Stomach (tissue), 4 donors: Measurements from ENCODE around the gene MS4A4E.

ENCODE experiments used
- EP300 ChIP-seq: sonication (generic); formaldehyde crosslinking; IDR thresholded peaks from one replicate; pipeline ENCODE4 v1.6.1; 2017; ENCODE audit warnings: antibody characterized with exemption
- POLR2A ChIP-seq, 4 donors: fragments of 450-650 bp; IDR thresholded peaks; one replicate each; pipeline ENCODE4 v1.6.1; 2016; ENCODE audit warnings: antibody characterized with exemption in 4 of 4, control low read depth in 2 of 4, mild to moderate bottlenecking in 1 of 4, moderate library complexity in 1 of 4
- POLR2AphosphoS5 ChIP-seq, 3 donors: sonication (generic); formaldehyde crosslinking; IDR thresholded peaks; one replicate each; pipeline ENCODE4 v1.6.1; 2016; ENCODE audit warnings: antibody characterized with exemption in 3 of 3
- TF ChIP-seq, protein P1 (sequence below), 7 experiments: fragments of 450-650 bp in 4 of 7; fragments of 200-600 bp in 3 of 7; sonication (generic) in 3 of 7; IDR thresholded peaks; one replicate each; pipeline ENCODE4 v1.5.1; 2016 to 2019; ENCODE audit warnings: antibody characterized with exemption in 7 of 7, control low read depth in 2 of 7, mild to moderate bottlenecking in 1 of 7

- TF ChIP-seq, protein P1, sequence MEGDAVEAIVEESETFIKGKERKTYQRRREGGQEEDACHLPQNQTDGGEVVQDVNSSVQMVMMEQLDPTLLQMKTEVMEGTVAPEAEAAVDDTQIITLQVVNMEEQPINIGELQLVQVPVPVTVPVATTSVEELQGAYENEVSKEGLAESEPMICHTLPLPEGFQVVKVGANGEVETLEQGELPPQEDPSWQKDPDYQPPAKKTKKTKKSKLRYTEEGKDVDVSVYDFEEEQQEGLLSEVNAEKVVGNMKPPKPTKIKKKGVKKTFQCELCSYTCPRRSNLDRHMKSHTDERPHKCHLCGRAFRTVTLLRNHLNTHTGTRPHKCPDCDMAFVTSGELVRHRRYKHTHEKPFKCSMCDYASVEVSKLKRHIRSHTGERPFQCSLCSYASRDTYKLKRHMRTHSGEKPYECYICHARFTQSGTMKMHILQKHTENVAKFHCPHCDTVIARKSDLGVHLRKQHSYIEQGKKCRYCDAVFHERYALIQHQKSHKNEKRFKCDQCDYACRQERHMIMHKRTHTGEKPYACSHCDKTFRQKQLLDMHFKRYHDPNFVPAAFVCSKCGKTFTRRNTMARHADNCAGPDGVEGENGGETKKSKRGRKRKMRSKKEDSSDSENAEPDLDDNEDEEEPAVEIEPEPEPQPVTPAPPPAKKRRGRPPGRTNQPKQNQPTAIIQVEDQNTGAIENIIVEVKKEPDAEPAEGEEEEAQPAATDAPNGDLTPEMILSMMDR (IDR thresholded peaks at IDR 0.05): no peak
- TF ChIP-seq POLR2A (IDR thresholded peaks at IDR 0.05) (no peak), POLR2AphosphoS5 (IDR thresholded peaks at IDR 0.05) (no peak), EP300 (no peak)
These were observed 12.3 kb downstream of the MS4A4E start for GRCh38 chr11:60230681-60231080.
